IMR-90 (cell line): Measurements from ENCODE around the gene IFIT2. TPM values are rescaled to one million over a fixed set of nuclear protein-coding genes. Genes with fewer than 3 reads are reported as not detected.

Source experiments
- ATAC-seq: fragments of 200-7000 bp; cut with Tn5 transposase; 2 replicates; pipeline ENCODE4 v1.9.1; 2020; ENCODE audit warnings: low read depth, mild to moderate bottlenecking, moderate library complexity
- BruUV-seq: library from RNA; stranded (reverse); fragments of 400-500 nt; replicated peaks from 2 replicates; lab custom pipeline; 2021; lab: Mats Ljungman, UMichigan
- CTCF ChIA-PET: fragments of 300-600 bp; formaldehyde crosslinking; extraction: SDS; loops from one replicate; lab custom pipeline; 2021; ENCODE audit warnings: antibody characterized with exemption; lab: Yijun Ruan, JAX
- POLR2A ChIA-PET: fragments of 300-600 bp; sonication (Branson Sonifier 250); formaldehyde crosslinking; loops from one replicate; lab custom pipeline; 2022; ENCODE audit warnings: antibody characterized with exemption; ENCODE audit not compliant: unreplicated experiment; lab: Charles Lee
- DNase-seq: peaks from one replicate; pipeline ENCODE4 v3.0.0; 2013
- H2AFZ ChIP-seq: replicated peaks from 2 replicates; pipeline ENCODE3; 2013; ENCODE audit warnings: low read length, mild to moderate bottlenecking; ENCODE audit not compliant: poor library complexity
- H2AK5ac ChIP-seq: 2 replicates; pipeline ENCODE4 v1.6.1; 2013; ENCODE audit warnings: low read depth, low read length, inconsistent platforms
- H2AK9ac ChIP-seq: replicated peaks from 2 replicates; pipeline ENCODE3; 2013; ENCODE audit warnings: mild to moderate bottlenecking, low read depth, low read length, moderate library complexity; ENCODE audit not compliant: poor library complexity
- H2BK120ac ChIP-seq: 2 replicates; pipeline ENCODE4 v1.6.1; 2013; ENCODE audit warnings: low read depth, low read length, inconsistent platforms
- H2BK15ac ChIP-seq: 3 replicates; pipeline ENCODE4 v1.6.1; 2013; ENCODE audit warnings: low read depth, low read length, inconsistent platforms
- H2BK20ac ChIP-seq: 2 replicates; pipeline ENCODE4 v1.6.1; 2013; ENCODE audit warnings: low read depth, mild to moderate bottlenecking, inconsistent platforms, low read length, moderate library complexity
- H2BK5ac ChIP-seq: 2 replicates; pipeline ENCODE4 v1.6.1; 2013; ENCODE audit warnings: mild to moderate bottlenecking, low read depth, low read length, inconsistent platforms; ENCODE audit not compliant: poor library complexity, severe bottlenecking
- H3K14ac ChIP-seq: replicated peaks from 2 replicates; pipeline ENCODE4 v1.6.1; 2013; ENCODE audit warnings: low read depth, low read length, inconsistent platforms
- H3K18ac ChIP-seq: 2 replicates; pipeline ENCODE4 v1.6.1; 2013; ENCODE audit warnings: low read depth, low read length, control low read depth
- H3K23ac ChIP-seq: 2 replicates; pipeline ENCODE4 v1.6.1; 2013; ENCODE audit warnings: low read depth, low read length, inconsistent platforms
- H3K27ac ChIP-seq: 2 replicates; pipeline ENCODE4 v1.5.1; 2013; ENCODE audit warnings: mild to moderate bottlenecking, control low read depth, low read length; ENCODE audit not compliant: insufficient read depth
- H3K27me3 ChIP-seq: 2 replicates; pipeline ENCODE4 v1.6.1; 2013; ENCODE audit warnings: low read length; ENCODE audit not compliant: control insufficient read depth, insufficient read depth
- H3K36me3 ChIP-seq: 2 replicates; pipeline ENCODE4 v1.6.1; 2013; ENCODE audit warnings: low read length, mixed read lengths; ENCODE audit not compliant: control insufficient read depth, insufficient read depth
- H3K4ac ChIP-seq: 2 replicates; pipeline ENCODE4 v1.6.1; 2013; ENCODE audit warnings: low read depth, low read length, inconsistent platforms
- H3K4me1 ChIP-seq: 2 replicates; pipeline ENCODE4 v1.6.1; 2013; ENCODE audit warnings: low read length, mixed read lengths; ENCODE audit not compliant: control insufficient read depth, insufficient read depth
- H3K4me2 ChIP-seq: 2 replicates; pipeline ENCODE4 v1.6.1; 2013; ENCODE audit warnings: low read depth, mild to moderate bottlenecking, control low read depth, low read length, moderate library complexity
- H3K4me3 ChIP-seq: 2 replicates; pipeline ENCODE4 v1.5.1; 2013; ENCODE audit warnings: low read depth, mild to moderate bottlenecking, control low read depth, low read length, moderate library complexity; ENCODE audit not compliant: insufficient read depth
- H3K56ac ChIP-seq: 2 replicates; pipeline ENCODE4 v1.6.1; 2013; ENCODE audit warnings: low read length, inconsistent platforms; ENCODE audit not compliant: insufficient read depth; ENCODE audit errors: extremely low read depth
- H3K79me1 ChIP-seq, 2 experiments: 2 replicates each; pipeline ENCODE4 v1.6.1; 2013; ENCODE audit warnings: low read length in 2 of 2, inconsistent platforms in 1 of 2, low read depth in 1 of 2
- H3K9ac ChIP-seq: 2 replicates; pipeline ENCODE4 v1.6.1; 2013; ENCODE audit warnings: low read depth, low read length, control low read depth
- H3K9me1 ChIP-seq: 2 replicates; pipeline ENCODE4 v1.6.1; 2013; ENCODE audit warnings: low read length, inconsistent platforms; ENCODE audit not compliant: insufficient read depth
- H3K9me3 ChIP-seq: 2 replicates; pipeline ENCODE4 v1.6.1; 2013; ENCODE audit warnings: low read length; ENCODE audit not compliant: control insufficient read depth, insufficient read depth
- H4K20me1 ChIP-seq: 2 replicates; pipeline ENCODE4 v1.6.1; 2013; ENCODE audit warnings: low read length, inconsistent platforms; ENCODE audit not compliant: insufficient read depth
- H4K5ac ChIP-seq: 2 replicates; pipeline ENCODE4 v1.6.1; 2013; ENCODE audit warnings: mild to moderate bottlenecking, low read depth, low read length, control low read depth
- H4K8ac ChIP-seq, 2 experiments: 2 replicates each; pipeline ENCODE4 v1.6.1; 2013; ENCODE audit warnings: low read depth in 2 of 2, low read length in 2 of 2, control low read depth in 1 of 2, inconsistent platforms in 1 of 2
- H4K91ac ChIP-seq: 2 replicates; pipeline ENCODE4 v1.6.1; 2013; ENCODE audit warnings: low read depth, low read length, inconsistent platforms; ENCODE audit not compliant: insufficient read depth
- BHLHE40 ChIP-seq: fragments of 150-350 bp; IDR thresholded peaks from 2 replicates; pipeline ENCODE4 v1.6.1; 2016; ENCODE audit warnings: mild to moderate bottlenecking, low read depth, low read length
- CHD1 ChIP-seq: IDR thresholded peaks from 2 replicates; pipeline ENCODE4 v1.6.1; 2012; ENCODE audit warnings: low read depth, low read length, improper control_type of control experiment
- CTCF ChIP-seq: conservative IDR thresholded peaks from 2 replicates; pipeline ENCODE4 v1.5.1; 2012; ENCODE audit warnings: mild to moderate bottlenecking, low read depth, low read length, improper control_type of control experiment
- FOS ChIP-seq: fragments of 150-350 bp; IDR thresholded peaks from 2 replicates; pipeline ENCODE4 v1.6.1; 2016; ENCODE audit warnings: low read depth, low read length
- MAZ ChIP-seq: IDR thresholded peaks from 2 replicates; pipeline ENCODE4 v1.6.1; 2012; ENCODE audit warnings: low read depth, mild to moderate bottlenecking, low read length, improper control_type of control experiment, moderate library complexity, borderline replicate concordance
- NFE2L2 ChIP-seq: fragments of 150-350 bp; IDR thresholded peaks from 2 replicates; pipeline ENCODE4 v1.6.1; 2016; ENCODE audit warnings: low read depth, mild to moderate bottlenecking, low read length
- RAD21 ChIP-seq: IDR thresholded peaks from 2 replicates; pipeline ENCODE4 v1.6.1; 2012; ENCODE audit warnings: low read length, improper control_type of control experiment
- SMC3 ChIP-seq: fragments of 150-350 bp; IDR thresholded peaks from 2 replicates; pipeline ENCODE4 v1.6.1; 2016; ENCODE audit warnings: low read depth, mild to moderate bottlenecking, antibody characterized with exemption, low read length, moderate library complexity
- WGBS, 2 experiments: methylation state at CpG; one replicate each; pipeline versions ENCODE4 v1.1.5 to v1.1.7; 2013; ENCODE audit warnings: missing lambda C conversion rate in 2 of 2; ENCODE audit not compliant: insufficient read length in 1 of 2; ENCODE audit errors: extremely low coverage in 2 of 2; 5-methylcytosine and 5-hydroxymethylcytosine counted together
- dilution Hi-C: fragments of 300-500 bp; cut with HindIII; formaldehyde crosslinking; loops from one replicate; pipeline ENCODE4 v1.14.3; 2018; ENCODE audit warnings: low sequenced_read_pairs; ENCODE audit not compliant: unreplicated experiment
- in situ Hi-C: fragments of 300-500 bp; cut with MboI; formaldehyde crosslinking; loops from 3 replicates; pipeline ENCODE4 v1.14.3; 2019; ENCODE audit warnings: low sequenced_read_pairs, inconsistent platforms, mixed read lengths
- intact Hi-C: fragments of 100-400 bp; cut with micrococcal nuclease; formaldehyde crosslinking; loops from 2 replicates; pipeline ENCODE4 v1.10.0; 2022
- polyA plus RNA-seq, 3 experiments: library from polyadenylated mRNA; depleted of rRNA; stranded (reverse); fragments of >200 nt; gene quantifications; 2 replicates each; pipeline ENCODE4 v1.2.3, GENCODE V29; 2012; ENCODE audit warnings: low replicate concordance in 1 of 3
- total RNA-seq: library from RNA; depleted of rRNA; stranded (reverse); fragments of >200 nt; gene quantifications from 2 replicates; pipeline ENCODE4 v1.2.3, GENCODE V29; 2012

The IFIT2 gene
- total and polyA plus RNA-seq, 2 of the 4 experiments (the other 2 are of a cell fraction): 1.1 to 2.2 TPM

- POLR2A ChIA-PET: interaction anchor here (0.6 to 0.7 kb wide), 3 partner anchors 34 to 935 kb away, joined by 3 to 14 read pairs (median 5); no protein-coding TSS in a partner anchor
- H3K27me3 ChIP-seq: no peaks in the 10 kb centered on the region
Measured at GRCh38 chr10:89352802-89353201, 51.0 kb downstream of the IFIT2 start.

More at GRCh38 chr10:89352802-89353201, 51.0 kb downstream of the IFIT2 start:
- Histone ChIP-seq H3K36me3 (no peaks in the 10 kb centered on the region), H2AK5ac (peak overlapping the region; percentile 90), H4K20me1 (no peaks in the 10 kb centered on the region), H3K18ac (peak overlapping the region; percentile 80), H2BK20ac (peak overlapping the region; percentile 97), H3K23ac (peak overlapping the region; percentile 83), H2AK9ac (peak overlapping the region; percentile 93), H3K9me3 (no peaks in the 10 kb centered on the region), H2BK120ac (peak overlapping the region; percentile 97), H3K79me1 (no peaks in the 10 kb centered on the region), H3K4me3 (no peak overlapping the region), H3K4me1 (peaks cover 19% of the 10 kb centered on the region), H2BK15ac (peak overlapping the region; percentile 96; the same call in 2 of the 3 replicates), H4K91ac (peak overlapping the region; percentile 96), H2BK5ac (peak overlapping the region; percentile 98), H3K56ac (peak overlapping the region; percentile 30; the same call in 1 of the 2 replicates), H3K14ac (peak overlapping the region; percentile 94), H3K9ac (no peak overlapping the region; the same call in 1 of the 2 replicates), H3K4me2 (peak overlapping the region; percentile 2; the same call in 1 of the 2 replicates), H4K5ac (peak overlapping the region; percentile 84), H4K8ac (peak overlapping the region; percentile 61 to 81; a peak in 3 of 4 replicates), H3K27ac (peak overlapping the region; percentile 54), H2AFZ (peak overlapping the region; percentile 76), H3K9me1 (peaks cover 8% of the 10 kb centered on the region), H3K4ac (peak overlapping the region; percentile 96)
- dilution Hi-C loops (no loop called here), intact Hi-C loops (loop anchor here (1.0 to 5.0 kb wide), 2 partner anchors 25 to 71 kb away; no protein-coding TSS in a partner anchor), in situ Hi-C loops (no loop called here)
- ATAC-seq (no peak), DNase-seq (no peak)
- CTCF ChIA-PET: interaction anchor here (1.2 to 1.6 kb wide), 2 partner anchors 17 to 49 kb away, joined by 3 to 4 read pairs; no protein-coding TSS in a partner anchor
- no TSS peak for BruUV-seq
- no CpG with 5 or more reads among the region's 4 CpGs for WGBS, 2 experiments
- TF ChIP-seq CHD1 (no peak), SMC3 (no peak), CTCF (no peak), NFE2L2 (no peak), MAZ (no peak), RAD21 (no peak), FOS (no peak), BHLHE40 (no peak)
